GM23338 (cell line): ENCODE measurements around the gene TP73.

ENCODE experiments used
- CTCF ChIP-seq, 2 experiments: fragments of 200-600 bp in 1 of 2; sonication (generic) in 1 of 2; conservative IDR thresholded peaks; 2 replicates each; pipeline versions ENCODE4 v1.5.1 to v1.6.1; 2016 to 2017; ENCODE audit warnings: antibody characterized with exemption in 2 of 2, low read depth in 2 of 2, mild to moderate bottlenecking in 2 of 2, moderate library complexity in 1 of 2
- EZH2 ChIP-seq: fragments of 200-600 bp; sonication (generic); IDR thresholded peaks from one replicate; pipeline ENCODE4 v1.8.0; 2017; ENCODE audit warnings: antibody characterized with exemption, mild to moderate bottlenecking, low read depth; ENCODE audit not compliant: unreplicated experiment
- JUNB ChIP-seq: IDR thresholded peaks from one replicate; pipeline ENCODE4 v1.6.1; 2016; ENCODE audit warnings: antibody characterized with exemption; ENCODE audit not compliant: unreplicated experiment
- POLR2AphosphoS5 ChIP-seq: IDR thresholded peaks from 2 replicates; pipeline ENCODE4 v1.6.1; 2016; ENCODE audit warnings: antibody characterized with exemption, low read depth

GRCh38 chr1:3776231-3776961 lies 124.1 kb downstream of the TP73 start:
- TF ChIP-seq CTCF (conservative IDR thresholded peaks at IDR 0.05; ENCODE audit: low read depth in 2 of 2) (no peak), EZH2 (no peak), POLR2AphosphoS5 (no peak), JUNB (no peak)
